Measurements from ENCODE around the gene CDO1.
A peak's percentile ranks its signal among the peaks of the same experiment; 100 is the strongest.

DNA sequence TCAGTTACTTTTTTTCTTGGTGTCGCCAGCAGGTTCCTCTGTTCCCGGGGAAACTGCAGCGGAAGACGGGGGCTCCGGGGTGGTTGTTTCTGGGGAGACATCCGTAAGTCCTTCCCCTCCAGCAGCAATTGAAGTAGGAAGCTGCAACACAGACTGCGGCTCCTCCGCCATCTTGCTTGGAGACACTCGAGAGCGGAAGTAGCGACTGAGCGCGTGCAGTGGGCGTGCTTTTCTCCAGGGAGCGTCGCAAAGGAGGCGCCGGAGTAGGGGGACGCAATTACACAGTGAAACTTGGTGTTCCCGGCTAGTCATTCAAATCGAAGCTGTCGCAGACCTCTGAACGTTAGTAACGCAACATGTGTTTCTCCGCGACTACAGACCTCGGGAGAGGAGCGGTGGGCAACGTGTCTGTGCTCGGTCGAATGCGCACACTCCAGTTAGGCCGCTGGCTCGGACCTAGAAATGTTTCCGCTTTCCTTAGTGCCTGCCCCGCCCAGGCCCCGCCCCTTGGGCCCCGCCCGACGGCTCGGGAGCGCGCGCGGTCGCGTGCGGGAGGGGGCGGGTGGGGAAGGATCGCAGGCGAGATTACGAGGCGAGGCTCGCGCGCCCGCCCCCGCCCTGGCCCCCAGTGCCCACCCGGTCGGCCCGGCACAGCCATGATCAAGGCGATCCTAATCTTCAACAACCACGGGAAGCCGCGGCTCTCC lies 25.1 kb upstream of the CDO1 start, which contains the start of the genes AP3S1 and ATG12:
- TF ChIP-seq EP300 (IDR thresholded peaks at IDR 0.05; ENCODE audit: borderline replicate concordance) (no peak), TCF12 (IDR thresholded peaks at IDR 0.05; ENCODE audit: low read depth) (no peak), RAD21 (IDR thresholded peaks at IDR 0.05; ENCODE audit: low read depth) (no peak), CEBPB (IDR thresholded peaks at IDR 0.05) (no peak; the same call in 1 of the 2 replicates), TEAD4 (IDR thresholded peaks at IDR 0.05) (peak; percentile 16; the same call in 1 of the 2 replicates)
- TF ChIP-seq, protein P1, sequence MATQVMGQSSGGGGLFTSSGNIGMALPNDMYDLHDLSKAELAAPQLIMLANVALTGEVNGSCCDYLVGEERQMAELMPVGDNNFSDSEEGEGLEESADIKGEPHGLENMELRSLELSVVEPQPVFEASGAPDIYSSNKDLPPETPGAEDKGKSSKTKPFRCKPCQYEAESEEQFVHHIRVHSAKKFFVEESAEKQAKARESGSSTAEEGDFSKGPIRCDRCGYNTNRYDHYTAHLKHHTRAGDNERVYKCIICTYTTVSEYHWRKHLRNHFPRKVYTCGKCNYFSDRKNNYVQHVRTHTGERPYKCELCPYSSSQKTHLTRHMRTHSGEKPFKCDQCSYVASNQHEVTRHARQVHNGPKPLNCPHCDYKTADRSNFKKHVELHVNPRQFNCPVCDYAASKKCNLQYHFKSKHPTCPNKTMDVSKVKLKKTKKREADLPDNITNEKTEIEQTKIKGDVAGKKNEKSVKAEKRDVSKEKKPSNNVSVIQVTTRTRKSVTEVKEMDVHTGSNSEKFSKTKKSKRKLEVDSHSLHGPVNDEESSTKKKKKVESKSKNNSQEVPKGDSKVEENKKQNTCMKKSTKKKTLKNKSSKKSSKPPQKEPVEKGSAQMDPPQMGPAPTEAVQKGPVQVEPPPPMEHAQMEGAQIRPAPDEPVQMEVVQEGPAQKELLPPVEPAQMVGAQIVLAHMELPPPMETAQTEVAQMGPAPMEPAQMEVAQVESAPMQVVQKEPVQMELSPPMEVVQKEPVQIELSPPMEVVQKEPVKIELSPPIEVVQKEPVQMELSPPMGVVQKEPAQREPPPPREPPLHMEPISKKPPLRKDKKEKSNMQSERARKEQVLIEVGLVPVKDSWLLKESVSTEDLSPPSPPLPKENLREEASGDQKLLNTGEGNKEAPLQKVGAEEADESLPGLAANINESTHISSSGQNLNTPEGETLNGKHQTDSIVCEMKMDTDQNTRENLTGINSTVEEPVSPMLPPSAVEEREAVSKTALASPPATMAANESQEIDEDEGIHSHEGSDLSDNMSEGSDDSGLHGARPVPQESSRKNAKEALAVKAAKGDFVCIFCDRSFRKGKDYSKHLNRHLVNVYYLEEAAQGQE (IDR thresholded peaks at IDR 0.05; ENCODE audit: low read depth), result no peak
- TF ChIP-seq, protein P2, sequence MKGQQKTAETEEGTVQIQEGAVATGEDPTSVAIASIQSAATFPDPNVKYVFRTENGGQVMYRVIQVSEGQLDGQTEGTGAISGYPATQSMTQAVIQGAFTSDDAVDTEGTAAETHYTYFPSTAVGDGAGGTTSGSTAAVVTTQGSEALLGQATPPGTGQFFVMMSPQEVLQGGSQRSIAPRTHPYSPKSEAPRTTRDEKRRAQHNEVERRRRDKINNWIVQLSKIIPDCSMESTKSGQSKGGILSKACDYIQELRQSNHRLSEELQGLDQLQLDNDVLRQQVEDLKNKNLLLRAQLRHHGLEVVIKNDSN (IDR thresholded peaks at IDR 0.05), result peak; percentile 50
- TF ChIP-seq, protein P3, sequence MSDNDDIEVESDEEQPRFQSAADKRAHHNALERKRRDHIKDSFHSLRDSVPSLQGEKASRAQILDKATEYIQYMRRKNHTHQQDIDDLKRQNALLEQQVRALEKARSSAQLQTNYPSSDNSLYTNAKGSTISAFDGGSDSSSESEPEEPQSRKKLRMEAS (IDR thresholded peaks at IDR 0.05), result peak; percentile 92

Measured in Ishikawa (cell line).